ENCODE results near the gene CNGA2. TPM values are rescaled to one million over a fixed set of nuclear protein-coding genes. Genes with fewer than 3 reads are reported as not detected.

The CNGA2 gene
- total and polyA plus RNA-seq, 2 of the 4 experiments (the other 2 are of a cell fraction): not detected

GRCh38 chrX:151752847-151753246 lies 18.3 kb downstream of the CNGA2 start:
- BruUV-seq (replicated peaks): no TSS peak
- H2BK15ac ChIP-seq (ENCODE audit: low read depth, low read length): no peak overlapping the region
- H2AFZ ChIP-seq (replicated peaks; ENCODE audit: low read length, poor library complexity): no peak overlapping the region
- no peak for TF ChIP-seq MAZ (IDR thresholded peaks at IDR 0.05; ENCODE audit: borderline replicate concordance, low read depth, low read length)
- TF ChIP-seq BHLHE40 (IDR thresholded peaks at IDR 0.05; ENCODE audit: low read depth, low read length): no peak
- TF ChIP-seq FOS (IDR thresholded peaks at IDR 0.05; ENCODE audit: low read depth, low read length): no peak
- TF ChIP-seq RAD21 (IDR thresholded peaks at IDR 0.05; ENCODE audit: low read length): no peak
- TF ChIP-seq CEBPB (IDR thresholded peaks at IDR 0.05; ENCODE audit: low read depth, low read length): no peak
- TF ChIP-seq CHD1 (IDR thresholded peaks at IDR 0.05; ENCODE audit: low read depth, low read length): no peak
- TF ChIP-seq MAFK (IDR thresholded peaks at IDR 0.05; ENCODE audit: low read depth, low read length): no peak
- TF ChIP-seq POLR2A (IDR thresholded peaks at IDR 0.05; ENCODE audit: low read depth, low read length): no peak
- TF ChIP-seq, protein P1, sequence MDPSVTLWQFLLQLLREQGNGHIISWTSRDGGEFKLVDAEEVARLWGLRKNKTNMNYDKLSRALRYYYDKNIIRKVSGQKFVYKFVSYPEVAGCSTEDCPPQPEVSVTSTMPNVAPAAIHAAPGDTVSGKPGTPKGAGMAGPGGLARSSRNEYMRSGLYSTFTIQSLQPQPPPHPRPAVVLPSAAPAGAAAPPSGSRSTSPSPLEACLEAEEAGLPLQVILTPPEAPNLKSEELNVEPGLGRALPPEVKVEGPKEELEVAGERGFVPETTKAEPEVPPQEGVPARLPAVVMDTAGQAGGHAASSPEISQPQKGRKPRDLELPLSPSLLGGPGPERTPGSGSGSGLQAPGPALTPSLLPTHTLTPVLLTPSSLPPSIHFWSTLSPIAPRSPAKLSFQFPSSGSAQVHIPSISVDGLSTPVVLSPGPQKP (IDR thresholded peaks at IDR 0.05; ENCODE audit: borderline replicate concordance, low read depth, low read length): no peak
- TF ChIP-seq MXI1 (IDR thresholded peaks at IDR 0.05; ENCODE audit: borderline replicate concordance, low read depth, low read length): no peak
- TF ChIP-seq, protein P2, sequence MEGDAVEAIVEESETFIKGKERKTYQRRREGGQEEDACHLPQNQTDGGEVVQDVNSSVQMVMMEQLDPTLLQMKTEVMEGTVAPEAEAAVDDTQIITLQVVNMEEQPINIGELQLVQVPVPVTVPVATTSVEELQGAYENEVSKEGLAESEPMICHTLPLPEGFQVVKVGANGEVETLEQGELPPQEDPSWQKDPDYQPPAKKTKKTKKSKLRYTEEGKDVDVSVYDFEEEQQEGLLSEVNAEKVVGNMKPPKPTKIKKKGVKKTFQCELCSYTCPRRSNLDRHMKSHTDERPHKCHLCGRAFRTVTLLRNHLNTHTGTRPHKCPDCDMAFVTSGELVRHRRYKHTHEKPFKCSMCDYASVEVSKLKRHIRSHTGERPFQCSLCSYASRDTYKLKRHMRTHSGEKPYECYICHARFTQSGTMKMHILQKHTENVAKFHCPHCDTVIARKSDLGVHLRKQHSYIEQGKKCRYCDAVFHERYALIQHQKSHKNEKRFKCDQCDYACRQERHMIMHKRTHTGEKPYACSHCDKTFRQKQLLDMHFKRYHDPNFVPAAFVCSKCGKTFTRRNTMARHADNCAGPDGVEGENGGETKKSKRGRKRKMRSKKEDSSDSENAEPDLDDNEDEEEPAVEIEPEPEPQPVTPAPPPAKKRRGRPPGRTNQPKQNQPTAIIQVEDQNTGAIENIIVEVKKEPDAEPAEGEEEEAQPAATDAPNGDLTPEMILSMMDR (conservative IDR thresholded peaks at IDR 0.05; ENCODE audit: low read depth, low read length): no peak
- TF ChIP-seq SMC3 (IDR thresholded peaks at IDR 0.05; ENCODE audit: low read depth, low read length): no peak
- TF ChIP-seq RFX5 (IDR thresholded peaks at IDR 0.05; ENCODE audit: low read depth, low read length): no peak
- TF ChIP-seq USF2 (IDR thresholded peaks at IDR 0.05; ENCODE audit: low read depth, low read length): no peak
- TF ChIP-seq NFE2L2 (IDR thresholded peaks at IDR 0.05; ENCODE audit: low read depth, low read length): no peak
- TF ChIP-seq RCOR1 (IDR thresholded peaks at IDR 0.05; ENCODE audit: insufficient replicate concordance, low read length): no peak
- in situ Hi-C loops (cut with MboI; ENCODE audit: low sequenced_read_pairs) (loop anchor here (25.0 kb wide), 1 partner anchor 884 kb away; the partner anchor contains the start of gene GABRQ), dilution Hi-C loops (cut with HindIII; ENCODE audit: low sequenced_read_pairs, unreplicated experiment) (no loop called here), intact Hi-C loops (cut with micrococcal nuclease) (loop anchor here (5.0 kb wide), 1 partner anchor 884 kb away; the partner anchor contains the start of gene GABRQ)
- no peak overlapping the region for H2BK20ac ChIP-seq (ENCODE audit: low read depth, low read length)
- no peak overlapping the region for H3K27ac ChIP-seq (ENCODE audit: insufficient read depth, low read length)
- no peak overlapping the region for H3K4ac ChIP-seq (ENCODE audit: low read depth, low read length)
- no peak overlapping the region for H3K14ac ChIP-seq (replicated peaks; ENCODE audit: low read depth, low read length)
- peaks cover 4% of the 10 kb centered on the region; the same call in 1 of the 2 replicates for H3K9me3 ChIP-seq (ENCODE audit: control insufficient read depth, insufficient read depth, low read length)
- ChIA-PET CTCF (no interaction called here), POLR2A (ENCODE audit: unreplicated experiment) (no interaction called here)
- H4K91ac ChIP-seq (ENCODE audit: insufficient read depth, low read depth, low read length): no peak overlapping the region
- no peak overlapping the region for H3K23ac ChIP-seq (ENCODE audit: low read depth, low read length)
- no peaks in the 10 kb centered on the region for H3K36me3 ChIP-seq (ENCODE audit: control insufficient read depth, insufficient read depth, low read length)
- no peak overlapping the region for H3K4me3 ChIP-seq (ENCODE audit: insufficient read depth, low read depth, low read length)
- no peak overlapping the region for H3K18ac ChIP-seq (ENCODE audit: low read depth, low read length)
- ATAC-seq (ENCODE audit: low read depth) (no peak), DNase-seq (no peak)
- H3K79me1 ChIP-seq (ENCODE audit: low read depth in 1 of 2, low read length in 2 of 2): no peaks in the 10 kb centered on the region
- H2BK5ac ChIP-seq (ENCODE audit: low read depth, low read length, poor library complexity, severe bottlenecking): no peak overlapping the region
- H2BK120ac ChIP-seq (ENCODE audit: low read depth, low read length): no peak overlapping the region
- H3K27me3 ChIP-seq (ENCODE audit: control insufficient read depth, insufficient read depth, low read length): no peaks in the 10 kb centered on the region
- no peak overlapping the region for H2AK9ac ChIP-seq (replicated peaks; ENCODE audit: low read depth, low read length, poor library complexity)
- H3K4me2 ChIP-seq (ENCODE audit: low read depth, low read length): no peak overlapping the region
- no peak overlapping the region for H3K56ac ChIP-seq (ENCODE audit: extremely low read depth, insufficient read depth, low read length)
- H3K4me1 ChIP-seq (ENCODE audit: control insufficient read depth, insufficient read depth, low read length): no peaks in the 10 kb centered on the region
- no peak overlapping the region for H4K5ac ChIP-seq (ENCODE audit: low read depth, low read length)
- H3K9ac ChIP-seq (ENCODE audit: low read depth, low read length): no peak overlapping the region
- 16% methylated on average over 3 of the region's 5 CpGs; no CpG with 5 or more reads in 1 of the 2 experiments for WGBS, 2 experiments (ENCODE audit: extremely low coverage in 2 of 2, insufficient read length in 1 of 2)
- no peak overlapping the region for H4K8ac ChIP-seq (ENCODE audit: low read depth in 2 of 2, low read length in 2 of 2)
- H4K20me1 ChIP-seq (ENCODE audit: insufficient read depth, low read length): no peaks in the 10 kb centered on the region
- no peaks in the 10 kb centered on the region for H3K9me1 ChIP-seq (ENCODE audit: insufficient read depth, low read length)
- H2AK5ac ChIP-seq (ENCODE audit: low read depth, low read length): no peak overlapping the region

Measured in IMR-90 (cell line).